MCF 10A (cell line): ENCODE results near the gene MRPL33. TPM values are rescaled to one million over a fixed set of nuclear protein-coding genes. Genes with fewer than 3 reads are reported as not detected.

Experiments used
- BruUV-seq: library from RNA; stranded (reverse); fragments of 400-500 nt; replicated peaks from 2 replicates; lab custom pipeline; 2021; lab: Mats Ljungman, UMichigan
- CTCF ChIA-PET: fragments of 300-600 bp; sonication (Branson Sonifier 250); formaldehyde crosslinking; extraction: SDS; loops from one replicate; lab custom pipeline; 2021; ENCODE audit warnings: antibody characterized with exemption, inconsistent platforms; lab: Yijun Ruan, JAX
- POLR2A ChIA-PET: fragments of 300-600, 350-650 bp; sonication (Branson Sonifier 250); formaldehyde crosslinking; extraction: SDS; loops from one replicate; lab custom pipeline; 2020; ENCODE audit warnings: antibody characterized with exemption, inconsistent platforms; lab: Yijun Ruan, JAX
- DNase-seq: peaks from one replicate; pipeline ENCODE4 v3.0.0-alpha.2; 2018; ENCODE audit not compliant: unreplicated experiment
- H3K27ac Mint-ChIP-seq: one replicate; pipeline ENCODE4 v1.8.0; 2022; ENCODE audit warnings: mild to moderate bottlenecking, low read depth, mixed read lengths; ENCODE audit not compliant: unreplicated experiment
- H3K27me3 Mint-ChIP-seq: one replicate; pipeline ENCODE4 v1.8.0; 2022; ENCODE audit warnings: mixed read lengths; ENCODE audit not compliant: insufficient read depth, unreplicated experiment
- H3K36me3 Mint-ChIP-seq: one replicate; pipeline ENCODE4 v1.8.0; 2022; ENCODE audit warnings: mild to moderate bottlenecking, moderate library complexity, mixed read lengths; ENCODE audit not compliant: insufficient read depth, unreplicated experiment
- H3K4me1 Mint-ChIP-seq: one replicate; pipeline ENCODE4 v1.8.0; 2022; ENCODE audit warnings: mixed read lengths; ENCODE audit not compliant: insufficient read depth, unreplicated experiment
- H3K4me3 Mint-ChIP-seq: one replicate; pipeline ENCODE4 v1.8.0; 2022; ENCODE audit warnings: mild to moderate bottlenecking, moderate library complexity, mixed read lengths; ENCODE audit not compliant: unreplicated experiment
- H3K9me3 Mint-ChIP-seq: one replicate; pipeline ENCODE4 v1.8.0; 2022; ENCODE audit warnings: mixed read lengths; ENCODE audit not compliant: unreplicated experiment
- CTCF ChIP-seq: fragments of 200-600 bp; IDR thresholded peaks from one replicate; pipeline ENCODE4 v1.8.0; 2022; ENCODE audit warnings: antibody characterized with exemption, mild to moderate bottlenecking; ENCODE audit not compliant: unreplicated experiment
- intact Hi-C: fragments of 100-400 bp; cut with micrococcal nuclease; formaldehyde crosslinking; loops from 2 replicates; pipeline ENCODE4 v1.14.1; 2022
- total RNA-seq: library from RNA; stranded (reverse); gene quantifications from 2 replicates; pipeline ENCODE4 v1.2.3, GENCODE V29; 2022

The MRPL33 gene
- total RNA-seq, 1 experiment from 2014 or later: 233 TPM

- ChIA-PET CTCF (no interaction called here), POLR2A (no interaction called here)
- Mint-ChIP-seq H3K27ac (no peak overlapping the region), H3K36me3 (peaks cover 6% of the 10 kb centered on the region), H3K4me1 (peaks cover 23% of the 10 kb centered on the region), H3K9me3 (no peaks in the 10 kb centered on the region), H3K27me3 (no peaks in the 10 kb centered on the region), H3K4me3 (no peak overlapping the region)
- no peak for TF ChIP-seq CTCF
- no TSS peak for BruUV-seq
- DNase-seq: no peak
- intact Hi-C loops: no loop called here
Observed at GRCh38 chr2:27765621-27766286, 5.8 kb upstream of the MRPL33 start.

GRCh38 chr2:27766287-27766661 lies 5.2 kb upstream of the MRPL33 start:
- Mint-ChIP-seq H3K27ac (no peak overlapping the region), H3K36me3 (peaks cover 8% of the 10 kb centered on the region), H3K9me3 (no peaks in the 10 kb centered on the region), H3K27me3 (no peaks in the 10 kb centered on the region), H3K4me3 (no peak overlapping the region), H3K4me1 (peaks cover 22% of the 10 kb centered on the region)
- TF ChIP-seq CTCF: no peak
- DNase-seq: no peak
- CTCF ChIA-PET: no interaction called here
- POLR2A ChIA-PET: no interaction called here
- no TSS peak for BruUV-seq
- intact Hi-C loops: no loop called here

- POLR2A ChIA-PET: interaction anchor here (0.6 to 6.9 kb wide), 22 partner anchors 9 to 769 kb away, joined by 3 to 45 read pairs (median 8); partner anchors contain the start of genes BABAM2, FOSL2 and RBKS
- intact Hi-C loops: loop anchor here (5.0 kb wide), 1 partner anchor 626 kb away; no protein-coding TSS in a partner anchor
Observed at GRCh38 chr2:27771202-27771547, 344 bp upstream of the MRPL33 start.

More at GRCh38 chr2:27771202-27771547, 344 bp upstream of the MRPL33 start:
- CTCF ChIA-PET: interaction anchor here (0.6 kb wide), 1 partner anchor 822 kb away, joined by 3 read pairs; no protein-coding TSS in a partner anchor
- Mint-ChIP-seq H3K27ac (peak overlapping the region; percentile 95), H3K4me3 (peak overlapping the region; percentile 98), H3K4me1 (peaks cover 34% of the 10 kb centered on the region), H3K9me3 (no peaks in the 10 kb centered on the region), H3K36me3 (peaks cover 49% of the 10 kb centered on the region), H3K27me3 (no peaks in the 10 kb centered on the region)
- BruUV-seq: TSS peak; percentile 53
- DNase-seq: no peak
- no peak for TF ChIP-seq CTCF
